SKM-1 (cell line): Measurements from ENCODE around the gene SMG6.

Source experiments
- DNase-seq: peaks from one replicate; lab custom pipeline; 2025; ENCODE audit not compliant: unreplicated experiment; lab: John Stamatoyannopoulos, UW

SMG6 gene

DNA sequence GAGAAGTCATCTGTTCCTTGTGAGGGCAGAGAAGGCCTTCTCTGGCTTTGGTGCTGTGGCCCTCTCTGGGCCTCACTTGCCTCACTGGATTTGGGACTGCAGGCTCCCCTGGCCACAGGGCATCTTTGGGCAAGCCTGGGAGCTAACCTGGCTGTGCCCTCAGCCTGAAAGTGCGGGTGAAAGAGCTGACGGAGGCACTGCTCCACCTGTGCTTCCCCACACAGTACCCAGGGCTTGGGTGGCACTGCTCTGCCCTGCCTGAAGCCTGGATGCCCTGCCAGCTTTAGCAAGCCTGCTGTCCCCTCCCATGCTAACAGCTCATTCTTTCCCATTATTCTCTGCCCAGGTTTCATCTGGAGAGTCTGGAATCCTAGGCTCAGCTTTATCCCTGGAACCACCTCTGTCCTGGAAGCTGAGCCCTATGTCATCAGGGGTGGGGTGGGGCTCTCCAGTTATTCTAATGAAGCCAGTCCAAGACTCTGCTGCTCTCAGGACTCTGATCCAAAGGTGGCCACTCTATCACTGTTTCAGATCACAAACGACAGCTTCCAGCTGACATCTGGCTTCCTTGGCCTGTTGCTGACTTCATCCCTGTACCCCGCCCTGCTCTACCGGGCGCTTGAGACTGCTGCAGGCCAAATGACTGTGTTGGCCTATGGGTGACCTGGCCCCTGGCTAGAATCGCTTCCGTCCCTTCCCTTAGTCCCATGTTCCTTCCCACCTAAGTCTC, 219.4 kb downstream of the SMG6 start:
- DNase-seq, result no peak

DNA sequence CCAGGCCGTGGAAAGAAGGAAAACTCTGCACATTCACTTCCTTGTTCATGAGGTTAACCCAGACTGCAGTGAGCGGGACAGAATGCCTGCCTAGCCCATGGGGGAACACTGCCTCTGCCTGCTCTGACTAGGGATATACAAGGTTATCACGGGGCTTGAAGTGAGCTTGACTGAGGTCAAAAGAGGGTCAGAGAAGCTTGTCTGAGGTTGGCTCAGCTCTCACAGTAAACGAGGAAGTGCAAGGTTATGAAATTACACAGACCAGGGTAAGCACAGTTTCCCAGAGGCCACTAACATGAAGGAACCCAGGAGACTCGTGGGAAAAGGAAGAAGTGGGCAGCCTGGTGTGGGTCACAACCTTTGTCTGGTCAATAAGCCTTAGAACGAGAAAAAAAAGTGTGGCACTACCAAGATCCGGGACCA, 220.0 kb downstream of the SMG6 start:
- DNase-seq, result peak; percentile 77

DNA sequence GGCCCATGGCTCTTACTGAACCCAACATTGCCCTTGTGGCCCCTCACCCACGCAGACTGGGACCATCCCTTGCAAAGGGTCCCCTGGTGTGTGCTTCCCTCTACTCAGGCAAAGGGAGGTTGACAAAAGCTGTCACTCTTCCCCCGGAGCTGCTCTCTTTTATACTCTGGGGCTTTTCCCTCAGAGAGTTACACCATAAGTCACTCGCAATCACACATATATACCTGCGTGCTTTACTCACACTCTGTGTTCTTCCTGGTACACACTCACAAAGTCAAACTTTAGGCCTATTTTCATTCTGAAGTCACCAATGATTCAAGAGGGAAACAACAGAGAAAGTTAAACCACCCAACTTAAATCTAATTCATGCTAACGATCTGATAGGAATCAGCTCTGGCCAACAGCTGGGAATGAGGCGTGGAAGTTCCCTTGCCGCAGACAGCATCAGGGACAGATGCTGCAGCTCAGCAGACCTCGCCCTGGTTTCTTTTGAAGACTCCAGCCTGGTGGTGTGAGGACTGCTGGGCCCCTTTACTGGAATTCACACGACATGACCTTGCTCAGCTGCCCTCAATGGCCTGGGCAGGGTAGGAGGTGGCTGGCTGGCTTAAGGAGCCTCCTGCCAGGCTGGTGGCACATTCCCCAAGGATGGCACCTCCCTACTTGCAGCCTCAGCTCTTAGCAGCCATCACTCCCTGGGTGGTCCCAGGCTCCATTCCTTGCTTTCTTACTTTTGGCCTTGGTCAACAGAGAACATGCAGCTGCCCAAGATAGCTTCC, 221.4 kb downstream of the SMG6 start:
- no peak for DNase-seq

DNA sequence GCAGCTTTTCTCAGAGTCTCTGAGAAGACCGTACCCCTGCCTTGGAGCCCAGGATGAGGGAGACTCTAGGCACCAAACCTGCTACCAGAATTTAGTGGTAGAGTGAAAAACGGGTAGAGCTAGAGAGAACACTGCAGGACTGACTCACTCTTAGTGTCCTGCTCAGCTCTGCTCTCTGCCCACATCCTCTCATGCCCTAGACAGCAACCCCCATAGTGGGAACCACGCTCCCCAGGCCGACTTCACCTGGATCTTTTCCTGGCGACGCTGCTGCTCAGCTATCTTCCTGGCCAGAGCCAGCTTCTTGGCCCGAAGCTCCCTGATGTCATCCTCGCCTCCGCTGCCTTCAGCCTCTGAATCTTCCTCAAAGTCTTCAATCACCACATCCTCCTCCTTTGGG, 222.0 kb downstream of the SMG6 start:
- DNase-seq, result no peak

DNA sequence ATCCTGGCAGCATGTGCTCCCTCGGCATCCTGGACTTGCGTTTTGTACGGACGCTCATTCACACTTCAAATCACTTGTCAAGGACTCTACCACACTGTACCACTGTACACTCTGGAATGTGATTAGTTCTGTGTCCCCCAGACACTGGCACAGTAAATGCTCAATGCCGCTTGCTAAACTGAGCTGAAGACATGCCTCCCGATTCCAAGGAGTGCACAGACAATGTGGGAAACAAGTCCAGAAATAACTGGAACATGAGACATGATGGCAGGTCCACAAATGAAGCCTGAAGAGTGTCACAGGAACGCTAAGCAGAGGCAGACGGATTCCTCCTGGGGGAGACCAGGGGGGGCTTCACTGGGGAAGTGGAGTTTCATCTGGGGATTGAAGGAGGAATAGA, 226.5 kb downstream of the SMG6 start:
- DNase-seq, result no peak

DNA sequence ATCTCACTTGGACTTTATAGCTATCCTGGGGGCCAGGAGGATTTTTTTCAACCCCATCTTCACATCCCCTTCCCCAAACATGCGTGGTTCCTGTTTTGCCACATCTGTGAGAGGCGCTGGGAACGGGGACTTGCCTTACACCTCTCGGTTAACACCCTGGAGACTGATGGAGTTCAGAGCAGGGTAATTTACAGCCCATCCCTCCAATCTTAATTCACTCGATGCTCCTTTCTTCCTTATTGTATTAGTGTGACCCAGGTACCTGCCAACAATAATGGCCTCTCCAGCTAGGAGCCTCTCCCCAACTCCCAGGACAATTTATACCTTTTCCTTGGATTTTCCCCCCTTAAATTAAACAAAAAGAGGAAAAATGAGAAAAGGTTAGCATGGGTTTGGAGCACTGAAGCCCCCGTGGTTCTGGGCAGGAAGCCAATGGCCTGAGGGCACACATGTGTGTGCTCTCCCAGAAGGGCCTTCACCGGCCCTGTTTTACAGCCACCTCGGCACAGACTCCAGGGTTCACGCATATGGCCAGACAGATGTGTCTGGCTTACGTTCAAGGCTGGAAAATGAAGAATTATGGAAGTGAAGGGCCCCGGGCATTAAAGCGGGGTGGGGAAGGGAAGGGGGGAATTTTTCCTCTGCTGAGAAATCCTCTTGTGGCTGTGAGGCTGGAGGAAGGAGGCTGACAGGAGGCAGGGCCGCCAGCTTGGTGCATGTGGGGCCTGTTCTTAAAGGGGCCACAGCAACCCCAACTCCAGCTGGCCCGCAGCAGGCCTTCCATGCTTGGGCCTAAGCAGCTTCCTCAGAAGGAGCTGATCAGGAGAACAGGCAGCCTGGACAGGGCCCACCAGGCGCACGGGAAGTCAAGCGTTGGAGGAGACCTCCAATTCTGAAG, 227.2 kb downstream of the SMG6 start:
- no peak for DNase-seq

DNA sequence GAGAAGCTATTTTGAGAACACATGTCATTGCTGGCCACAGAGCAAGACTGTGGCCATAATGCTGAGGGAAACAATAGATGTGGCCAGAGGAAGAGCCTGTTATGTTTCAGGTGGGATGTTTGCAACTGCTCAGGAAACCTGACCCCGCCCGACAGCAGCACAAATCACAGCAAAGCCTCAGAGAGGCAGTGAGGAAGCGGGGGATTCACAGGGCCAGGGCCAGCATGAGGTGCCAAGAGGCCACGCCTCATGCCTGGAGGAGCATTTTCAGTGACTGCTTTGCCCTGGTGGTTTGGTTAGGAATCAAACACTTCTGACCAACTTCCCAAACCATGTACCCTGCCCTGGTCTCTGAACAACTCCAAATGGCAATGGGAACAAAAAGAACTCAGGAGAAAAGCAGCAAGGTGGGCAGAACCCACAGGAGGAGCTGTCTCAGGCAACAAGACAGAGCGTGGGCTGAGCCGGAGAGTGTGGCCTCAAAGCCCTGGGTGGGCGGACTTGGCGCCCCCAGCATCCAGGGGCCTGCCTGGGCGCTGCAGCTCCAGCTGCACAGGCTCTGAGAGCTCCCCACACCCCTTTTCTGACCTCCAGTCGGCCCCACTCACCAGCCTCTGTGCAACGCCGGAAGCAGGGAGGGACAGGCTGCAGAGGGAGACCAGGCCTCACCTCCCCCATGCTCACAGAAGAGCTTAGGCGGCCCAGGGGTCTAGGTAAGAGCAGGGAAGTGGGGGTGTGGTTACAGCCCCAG, 228.1 kb downstream of the SMG6 start:
- no peak for DNase-seq

DNA sequence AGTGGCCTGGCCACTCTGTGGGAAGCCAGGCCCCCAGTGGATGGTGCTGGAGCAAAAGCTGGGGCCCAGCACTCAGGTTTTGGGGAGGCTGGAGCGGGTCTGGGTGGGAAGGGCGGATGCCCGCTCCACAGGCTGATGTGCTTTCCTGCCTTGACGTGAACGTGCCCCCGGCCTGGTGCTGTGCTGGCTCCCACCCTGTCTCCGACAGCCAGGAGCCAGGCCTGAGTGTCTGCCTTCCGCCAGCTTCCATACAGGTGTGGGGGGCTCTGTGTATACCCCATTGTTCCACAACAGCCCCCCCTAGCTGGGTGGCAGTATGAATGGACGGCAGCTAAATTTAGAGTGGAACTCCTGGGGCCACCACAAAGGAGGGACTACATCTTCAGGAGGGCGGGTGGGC, 228.7 kb downstream of the SMG6 start:
- no peak for DNase-seq

DNA sequence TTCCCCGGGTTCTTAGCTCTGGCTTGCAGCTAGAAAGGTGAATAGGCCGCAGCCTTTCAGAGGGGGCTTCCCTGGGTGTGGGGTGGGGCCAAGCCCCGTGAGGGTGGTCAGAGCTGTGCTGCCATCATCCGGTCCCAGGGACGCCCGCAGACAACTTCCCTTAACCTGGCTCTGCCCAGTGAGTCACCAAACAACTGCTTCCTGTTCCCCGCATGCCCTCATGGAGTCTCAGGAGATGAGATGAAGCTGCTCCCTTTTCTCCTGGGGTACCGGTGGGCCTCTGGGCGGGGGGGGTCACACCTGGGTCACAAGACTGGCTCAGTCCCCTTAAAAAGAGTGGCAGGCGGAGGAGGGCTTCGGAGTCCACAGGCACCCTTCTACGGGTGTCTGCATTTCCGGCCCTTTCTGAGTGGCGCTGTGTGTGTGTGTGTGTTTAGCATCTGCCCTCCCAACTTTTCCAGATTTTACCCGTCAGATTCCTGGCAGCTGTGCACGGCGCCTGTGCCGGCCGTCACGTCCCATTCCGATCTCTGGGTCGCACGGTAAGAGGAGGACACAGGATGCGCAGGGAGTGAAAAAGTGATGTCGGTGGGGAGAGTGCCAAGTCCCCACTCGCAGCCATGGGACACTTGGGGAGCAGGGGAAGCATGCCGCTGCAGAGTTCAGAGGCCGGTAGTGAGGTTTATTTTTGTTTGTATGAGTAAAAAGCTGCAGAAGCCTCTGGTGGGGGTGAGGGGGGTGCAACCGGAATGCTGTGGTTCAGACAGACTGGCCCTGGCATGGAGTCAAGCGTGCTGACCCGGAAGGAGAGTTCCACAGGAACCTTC, 231.9 kb downstream of the SMG6 start:
- no peak for DNase-seq

DNA sequence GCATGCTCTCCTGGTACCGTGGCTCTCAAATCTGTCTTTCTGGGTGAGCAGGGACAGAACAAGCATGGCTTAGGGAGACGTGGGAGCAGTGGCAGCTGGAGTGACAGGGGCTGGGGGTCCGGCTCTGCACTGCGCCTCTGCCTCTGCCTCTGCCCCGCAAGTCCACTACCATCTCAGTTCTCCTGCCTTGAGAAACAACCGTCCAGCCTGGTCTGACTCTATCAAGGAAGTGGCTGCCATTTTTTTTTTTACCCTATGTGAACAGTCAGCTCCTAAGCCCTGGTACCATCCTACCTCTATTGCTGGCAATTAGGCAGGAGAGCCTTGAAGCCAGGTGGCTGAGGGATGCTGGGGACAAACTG, 232.6 kb downstream of the SMG6 start:
- DNase-seq, result no peak

DNA sequence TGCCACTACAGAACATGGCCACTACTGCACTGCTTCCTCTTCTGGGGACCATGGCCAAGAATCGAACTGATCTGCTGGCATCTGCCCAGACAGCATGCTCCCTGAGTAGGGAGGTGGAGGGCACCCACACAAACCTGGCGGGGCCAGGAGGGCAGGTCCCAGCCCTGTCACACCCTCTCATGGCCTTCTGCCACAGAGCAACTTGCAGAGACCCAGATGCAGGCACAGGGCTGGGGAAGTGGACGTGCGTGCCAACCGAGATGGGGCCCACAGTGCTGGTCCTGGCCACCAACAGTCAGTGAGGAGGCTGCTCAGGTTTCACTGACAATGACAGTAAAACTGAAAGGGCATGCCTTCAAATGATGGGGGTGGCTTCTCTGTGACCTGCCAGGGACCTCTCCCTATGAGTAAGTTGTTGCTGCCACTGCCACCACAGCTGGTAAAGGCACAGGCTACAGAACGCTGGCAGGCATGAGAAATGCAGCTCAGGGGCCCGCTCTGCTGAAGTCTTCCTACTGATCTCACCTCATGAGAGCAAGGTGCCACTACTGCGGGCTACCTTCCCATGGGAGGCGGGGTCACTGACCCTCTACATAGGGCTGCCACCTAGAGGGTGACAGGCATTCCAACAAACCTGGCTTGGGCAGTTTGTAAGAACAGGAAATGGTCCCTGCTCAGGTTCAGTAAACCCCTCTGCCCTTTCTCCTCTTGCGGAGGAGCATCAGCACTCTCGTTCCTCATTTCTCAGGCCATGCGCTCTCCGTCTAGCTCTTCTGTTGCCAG, 233.2 kb downstream of the SMG6 start:
- DNase-seq, result no peak

DNA sequence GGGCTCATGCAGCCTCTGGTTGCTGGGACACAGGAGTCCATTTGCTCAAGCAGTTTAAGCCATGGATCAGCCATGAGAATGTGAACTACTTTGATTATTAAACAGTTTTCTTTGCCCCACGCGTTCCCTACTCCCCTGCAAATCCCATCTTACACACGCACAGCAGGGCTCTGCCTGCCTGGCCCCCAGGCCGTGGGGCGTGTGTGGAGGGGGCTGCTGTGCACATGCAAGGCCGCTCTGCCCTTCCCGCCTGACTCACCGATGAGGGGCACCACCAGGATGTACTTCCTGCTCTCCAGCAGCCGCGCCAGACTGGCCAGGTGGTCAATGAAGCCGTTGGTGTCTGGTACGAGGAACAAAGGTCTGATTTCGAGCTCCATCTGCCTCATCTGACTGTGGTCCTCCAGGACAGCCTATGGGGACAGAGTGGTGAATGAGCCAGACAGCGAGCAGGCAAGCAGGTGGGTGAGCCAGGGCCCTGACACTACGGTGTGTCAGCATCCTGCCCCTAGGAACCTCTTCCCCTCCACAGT, 235.0 kb downstream of the SMG6 start:
- DNase-seq, result no peak

DNA sequence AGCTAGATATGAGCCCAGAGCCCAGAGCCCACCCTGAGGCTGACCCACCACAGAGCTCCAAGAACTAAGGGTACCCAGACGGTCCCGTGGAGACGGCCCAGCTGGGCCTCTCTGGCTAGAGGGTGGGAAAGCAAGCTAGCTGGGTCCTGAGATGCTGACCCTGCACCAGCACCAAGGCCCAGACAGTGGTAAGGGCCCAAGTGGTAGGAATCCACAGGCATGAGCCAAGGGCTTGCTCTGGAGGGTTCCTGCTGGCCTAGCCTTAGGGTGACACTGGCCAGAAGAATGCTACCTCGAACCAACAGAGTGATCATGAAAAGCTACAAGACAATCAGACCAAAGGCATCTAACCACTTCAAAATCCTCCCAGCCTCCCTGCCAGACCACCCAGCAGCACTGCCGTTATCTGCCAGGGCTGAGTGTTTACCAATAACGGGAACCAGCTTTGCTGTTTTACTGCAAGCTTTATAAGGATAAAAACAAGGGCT, 235.5 kb downstream of the SMG6 start:
- DNase-seq, result no peak

DNA sequence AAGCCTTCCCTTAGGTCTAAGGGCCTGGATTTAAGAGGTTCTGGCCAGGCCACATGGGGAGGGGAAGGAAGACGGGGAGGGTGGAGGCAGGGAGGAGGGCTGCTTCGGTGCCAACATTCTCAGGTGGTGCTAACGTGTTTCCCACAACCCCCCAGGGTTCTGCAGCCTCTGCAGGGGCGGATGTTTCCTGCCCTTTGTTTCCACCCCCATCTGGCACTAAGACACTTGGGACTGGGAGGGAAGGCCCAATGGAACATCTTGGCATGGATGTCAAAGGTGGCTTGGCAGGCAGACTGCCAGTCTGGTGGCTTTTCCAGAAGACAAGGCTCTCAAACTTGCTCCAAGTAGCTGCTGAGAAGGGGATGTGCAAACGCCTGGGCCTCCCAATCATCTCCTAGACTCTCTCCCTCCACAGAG, 236.0 kb downstream of the SMG6 start:
- DNase-seq, result no peak

DNA sequence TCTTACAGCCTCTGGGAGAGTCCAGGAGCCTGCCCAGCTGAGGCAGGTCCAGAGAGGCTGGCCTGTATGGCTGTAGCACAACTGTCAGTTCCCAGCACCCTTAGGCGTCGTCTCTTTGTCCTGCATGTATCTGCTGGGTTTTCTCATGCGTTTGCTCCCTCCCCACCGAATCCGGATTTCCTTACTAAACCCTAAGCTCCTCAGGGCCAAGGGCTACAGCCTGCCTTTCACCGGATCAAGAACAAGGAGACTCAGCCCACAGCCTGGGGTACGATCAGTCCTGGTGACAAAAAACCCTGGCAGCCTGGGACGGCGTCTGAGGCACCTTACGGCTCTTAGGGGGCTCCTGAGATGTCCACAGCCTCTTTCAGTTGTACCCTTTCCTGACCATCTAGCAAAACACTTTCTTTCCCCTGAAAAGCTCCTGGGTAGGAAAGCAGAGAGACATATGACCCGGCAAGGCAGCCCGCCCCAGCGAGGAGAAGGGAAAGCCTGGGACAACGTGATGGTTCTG, 236.5 kb downstream of the SMG6 start:
- DNase-seq, result no peak

DNA sequence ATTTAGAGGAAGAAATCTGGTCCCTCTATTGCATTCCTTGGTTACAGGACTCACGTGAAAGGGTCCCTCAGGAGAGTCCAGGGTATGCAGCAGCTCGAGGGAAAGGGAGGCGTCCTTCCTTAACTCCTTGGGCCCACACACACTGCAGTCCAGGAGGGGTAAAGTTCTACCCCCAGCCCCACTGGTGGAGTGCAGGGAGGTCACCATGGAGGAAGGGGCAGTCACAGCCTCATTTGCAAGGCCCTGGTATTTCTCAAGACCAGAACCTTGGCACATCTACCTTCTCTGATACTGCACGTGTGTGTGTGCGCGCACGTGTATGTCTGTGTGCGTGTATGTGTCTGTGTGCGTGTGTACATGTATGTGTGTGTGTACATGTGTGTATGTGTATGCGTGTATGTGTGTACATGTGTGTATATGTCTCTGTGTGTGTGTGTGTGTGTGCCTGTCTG, 237.6 kb downstream of the SMG6 start:
- no peak for DNase-seq

DNA sequence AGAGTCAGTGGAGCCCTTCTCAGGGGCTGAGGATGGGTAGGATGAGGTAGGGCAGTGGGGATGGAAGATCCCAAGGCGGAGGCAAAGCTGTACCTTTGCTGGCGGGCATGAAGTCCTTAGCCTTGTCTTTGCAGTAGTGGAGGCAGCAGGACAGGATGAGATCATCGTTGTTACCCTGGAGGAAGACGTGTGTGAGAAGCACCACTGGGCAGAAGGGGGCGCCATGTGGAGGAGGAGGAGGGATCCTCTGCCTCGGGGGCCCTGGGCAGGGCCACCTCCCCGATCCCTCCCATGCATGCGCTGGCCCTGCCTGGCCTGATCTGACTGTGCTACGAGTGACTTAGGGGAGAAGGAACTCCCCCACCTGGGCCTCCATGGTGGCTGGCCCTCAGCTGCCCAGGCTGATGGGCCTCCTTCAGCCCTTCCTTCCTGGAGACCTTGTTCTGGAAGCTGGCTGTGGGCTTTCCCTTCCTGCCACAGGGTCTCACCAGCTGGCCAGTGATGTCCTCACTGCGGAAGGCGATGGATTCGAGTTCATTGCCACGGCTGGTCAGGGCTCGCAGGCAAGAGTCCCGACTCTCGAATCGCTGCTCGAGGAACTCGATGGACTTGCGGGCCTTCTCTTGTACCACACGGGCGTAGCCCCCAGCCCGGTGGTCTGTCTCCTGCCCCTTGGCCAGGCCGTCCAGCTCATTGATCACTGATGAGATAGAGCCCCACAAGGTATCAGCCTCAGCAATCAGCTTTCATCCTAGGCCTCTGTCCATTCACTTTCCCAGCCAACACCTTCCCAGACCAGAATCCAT, 238.4 kb downstream of the SMG6 start:
- no peak for DNase-seq

DNA sequence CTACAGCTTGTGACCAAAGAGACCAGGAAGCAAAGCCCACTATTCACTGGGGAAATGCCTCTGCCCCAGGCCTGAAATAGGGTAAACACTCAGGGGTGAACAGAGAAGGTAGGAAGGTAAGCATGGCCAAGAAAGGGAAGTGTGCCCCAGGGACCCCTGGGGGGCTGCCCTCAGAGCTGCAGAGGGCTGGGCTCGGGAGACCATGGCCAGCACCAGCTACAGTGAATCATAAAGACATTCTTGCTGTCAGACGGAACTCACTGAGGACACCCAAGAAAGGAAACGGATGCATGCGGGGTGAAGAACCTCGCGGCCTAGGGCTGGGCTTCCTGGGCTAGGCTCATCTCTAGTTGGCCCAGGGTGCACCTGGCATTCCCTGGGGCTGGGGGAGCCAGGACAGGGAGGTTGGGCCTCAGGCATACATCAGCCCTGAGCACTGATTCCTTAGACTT, 239.0 kb downstream of the SMG6 start:
- DNase-seq, result no peak
